ENCODE measurements around the gene NABP2.

NABP2 gene

DNA sequence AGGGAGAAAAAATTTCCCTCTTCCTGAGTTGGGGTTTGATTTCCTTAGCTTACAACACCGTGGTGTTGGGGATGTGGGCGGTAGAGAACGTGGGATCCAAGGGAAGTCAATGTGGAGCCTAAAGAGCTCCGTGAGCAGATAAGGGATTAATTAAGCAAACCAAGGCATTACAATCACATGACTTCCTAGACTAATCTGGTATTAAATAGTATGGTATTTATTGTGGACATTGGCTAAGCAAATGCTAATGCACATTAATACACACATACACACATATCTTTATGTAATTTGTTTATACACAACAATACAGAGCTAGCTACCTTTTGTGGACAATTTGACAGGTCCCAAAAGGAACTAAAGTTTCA, 1.6 kb upstream of the NABP2 start:
- Histone ChIP-seq H3K4me3 (ENCODE audit: low read depth in 1 of 2, low read length in 1 of 2) (peak overlapping the region; percentile 84 to 85), H3K27me3 (no peaks in the 10 kb centered on the region), H3K36me3 (peaks cover 3% of the 10 kb centered on the region), H3K9me3 (no peaks in the 10 kb centered on the region), H3K27ac (peak overlapping the region; percentile 93), H3K4me1 (ENCODE audit: control insufficient read depth in 1 of 2, insufficient read depth in 1 of 2, low read depth in 1 of 2, low read length in 1 of 2) (peaks cover 48% of the 10 kb centered on the region in 2 experiments)
- TF ChIP-seq, protein P1, sequence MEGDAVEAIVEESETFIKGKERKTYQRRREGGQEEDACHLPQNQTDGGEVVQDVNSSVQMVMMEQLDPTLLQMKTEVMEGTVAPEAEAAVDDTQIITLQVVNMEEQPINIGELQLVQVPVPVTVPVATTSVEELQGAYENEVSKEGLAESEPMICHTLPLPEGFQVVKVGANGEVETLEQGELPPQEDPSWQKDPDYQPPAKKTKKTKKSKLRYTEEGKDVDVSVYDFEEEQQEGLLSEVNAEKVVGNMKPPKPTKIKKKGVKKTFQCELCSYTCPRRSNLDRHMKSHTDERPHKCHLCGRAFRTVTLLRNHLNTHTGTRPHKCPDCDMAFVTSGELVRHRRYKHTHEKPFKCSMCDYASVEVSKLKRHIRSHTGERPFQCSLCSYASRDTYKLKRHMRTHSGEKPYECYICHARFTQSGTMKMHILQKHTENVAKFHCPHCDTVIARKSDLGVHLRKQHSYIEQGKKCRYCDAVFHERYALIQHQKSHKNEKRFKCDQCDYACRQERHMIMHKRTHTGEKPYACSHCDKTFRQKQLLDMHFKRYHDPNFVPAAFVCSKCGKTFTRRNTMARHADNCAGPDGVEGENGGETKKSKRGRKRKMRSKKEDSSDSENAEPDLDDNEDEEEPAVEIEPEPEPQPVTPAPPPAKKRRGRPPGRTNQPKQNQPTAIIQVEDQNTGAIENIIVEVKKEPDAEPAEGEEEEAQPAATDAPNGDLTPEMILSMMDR (IDR thresholded peaks at IDR 0.05), result no peak

- no peaks in the 10 kb centered on the region for H3K36me3 ChIP-seq
- no peaks in the 10 kb centered on the region for H3K9me3 ChIP-seq
- peak overlapping the region; percentile 93 for H3K27ac ChIP-seq
- H3K4me3 ChIP-seq (ENCODE audit: low read depth in 1 of 2, low read length in 1 of 2), result peak overlapping the region; percentile 75 to 77
- no peaks in the 10 kb centered on the region for H3K27me3 ChIP-seq
- H3K4me1 ChIP-seq (ENCODE audit: control insufficient read depth in 1 of 2, insufficient read depth in 1 of 2, low read depth in 1 of 2, low read length in 1 of 2), result peaks cover 48% of the 10 kb centered on the region in 2 experiments
- TF ChIP-seq, protein P1 (IDR thresholded peaks at IDR 0.05), result no peak
These were observed 506 bp upstream of the NABP2 start for GRCh38 chr12:56223571-56224101.

DNA sequence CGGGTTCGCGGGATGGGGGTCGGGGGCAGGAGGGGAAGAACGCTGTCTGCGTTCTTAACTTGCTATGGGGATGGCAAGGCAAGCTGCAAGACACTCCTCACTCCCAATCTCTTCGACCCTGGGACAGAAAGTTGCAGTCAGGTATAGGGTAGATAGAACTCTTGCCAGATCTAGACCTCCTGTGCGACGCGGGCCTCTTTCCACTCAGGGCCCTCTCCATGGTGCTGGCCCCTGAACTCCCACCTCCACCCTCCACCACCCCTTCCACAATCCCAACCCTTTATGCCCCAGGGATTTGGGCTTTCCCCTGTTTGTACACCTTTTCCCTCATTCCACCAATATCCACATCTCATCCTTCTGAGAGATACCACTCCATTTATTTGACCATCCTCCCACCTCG, 812 bp downstream of the NABP2 start:
- Histone ChIP-seq H3K36me3 (no peaks in the 10 kb centered on the region), H3K9me3 (no peaks in the 10 kb centered on the region), H3K4me1 (ENCODE audit: control insufficient read depth in 1 of 2, insufficient read depth in 1 of 2, low read depth in 1 of 2, low read length in 1 of 2) (peaks cover 44% of the 10 kb centered on the region in 2 experiments), H3K27ac (peak overlapping the region; percentile 93), H3K4me3 (ENCODE audit: low read depth in 1 of 2, low read length in 1 of 2) (peak overlapping the region in 1 of 2 experiments; percentile 75), H3K27me3 (no peaks in the 10 kb centered on the region)
- TF ChIP-seq, protein P1 (IDR thresholded peaks at IDR 0.05), result no peak

GRCh38 chr12:56229082-56229481, 4.9 kb downstream of the NABP2 start:
- Histone ChIP-seq H3K4me1 (ENCODE audit: control insufficient read depth in 1 of 2, insufficient read depth in 1 of 2, low read depth in 1 of 2, low read length in 1 of 2) (peaks cover 7% of the 10 kb centered on the region in 2 experiments), H3K27ac (no peak overlapping the region), H3K36me3 (no peaks in the 10 kb centered on the region), H3K9me3 (no peaks in the 10 kb centered on the region), H3K27me3 (no peaks in the 10 kb centered on the region), H3K4me3 (ENCODE audit: low read depth in 1 of 2, low read length in 1 of 2) (no peak overlapping the region)
- TF ChIP-seq, protein P1 (IDR thresholded peaks at IDR 0.05), result no peak

- TF ChIP-seq, protein P1 (IDR thresholded peaks at IDR 0.05), result no peak
- no peaks in the 10 kb centered on the region for H3K36me3 ChIP-seq
- no peaks in the 10 kb centered on the region for H3K9me3 ChIP-seq
- H3K4me1 ChIP-seq (ENCODE audit: control insufficient read depth in 1 of 2, insufficient read depth in 1 of 2, low read depth in 1 of 2, low read length in 1 of 2), result no peaks in the 10 kb centered on the region
- H3K4me3 ChIP-seq (ENCODE audit: low read depth in 1 of 2, low read length in 1 of 2), result no peak within 1 kb of the TSS
- H3K27ac ChIP-seq, result no peak within 1 kb of the TSS
- H3K27me3 ChIP-seq, result no peaks in the 10 kb centered on the region
These were observed 5.8 kb downstream of the NABP2 start, which contains the start of gene SLC39A5 for GRCh38 chr12:56229916-56230431. SLC39A5 (plus strand) TSS chr12:56230051; CDS start chr12:56231275, 1,224 bp downstream.
